Heart right ventricle (tissue), 16 donors: ENCODE measurements around the gene MINK1. TPM values are rescaled to one million over a fixed set of nuclear protein-coding genes. Genes with fewer than 3 reads are reported as not detected.

Source experiments
- ATAC-seq, 8 donors: fragments of 200-7000 bp; cut with Tn5 transposase; one replicate each; pipeline ENCODE4 v1.9.1; 2020; ENCODE audit warnings: mild to moderate bottlenecking in 8 of 8, moderate library complexity in 8 of 8, moderate number of reproducible peaks in 1 of 8
- DNase-seq, 2 donors: peaks; one replicate each; pipeline ENCODE4 v3.0.0-alpha.2; 2020
- H3K27ac ChIP-seq, 10 donors: fragments of 200-600 bp; sonication (generic) in 2 of 10; one replicate each; pipeline versions ENCODE4 v1.5.0 to v1.8.0; 2020 to 2022; ENCODE audit warnings: mild to moderate bottlenecking in 3 of 10
- H3K27me3 ChIP-seq, 7 donors: fragments of 200-600 bp; one replicate each; pipeline ENCODE4 v1.8.0; 2021 to 2022; ENCODE audit warnings: mild to moderate bottlenecking in 2 of 7
- H3K36me3 ChIP-seq, 9 donors: fragments of 200-600 bp; sonication (generic) in 1 of 9; one replicate each; pipeline versions ENCODE4 v1.5.0 to v1.8.0; 2020 to 2022; ENCODE audit warnings: mild to moderate bottlenecking in 2 of 9
- H3K4me1 ChIP-seq, 9 donors: fragments of 200-600 bp; sonication (generic) in 1 of 9; one replicate each; pipeline versions ENCODE4 v1.5.0 to v1.8.0; 2020 to 2022; ENCODE audit warnings: mild to moderate bottlenecking in 4 of 9
- H3K4me3 ChIP-seq, 10 donors: fragments of 200-600 bp; sonication (generic) in 2 of 10; one replicate each; pipeline versions ENCODE4 v1.5.0 to v1.8.0; 2020 to 2022; ENCODE audit warnings: mild to moderate bottlenecking in 7 of 10, moderate library complexity in 2 of 10
- H3K9me3 ChIP-seq, 11 donors: fragments of 200-600 bp in 10 of 11; sonication (generic) in 2 of 11; one replicate each; pipeline versions ENCODE4 v1.5.0 to v1.8.0; 2013 to 2022; ENCODE audit warnings: mild to moderate bottlenecking in 2 of 11, control low read depth in 1 of 11, moderate library complexity in 1 of 11
- WGBS, 2 donors: extraction: QIAGEN DNeasy Blood & Tissue Kit; methylation state at CpG; one replicate each; pipeline ENCODE4 v1.1.7; 2013; ENCODE audit warnings: inconsistent platforms in 1 of 2; 5-methylcytosine and 5-hydroxymethylcytosine counted together
- intact Hi-C, 10 donors: fragments of 100-400 bp; cut with DNase I; formaldehyde crosslinking; loops; one replicate each; pipeline versions ENCODE4 v1.11.1 to v1.14.2; 2022
- polyA plus RNA-seq, 2 donors: library from polyadenylated mRNA; stranded (reverse); fragments of 200-250 nt; gene quantifications; one replicate each; pipeline ENCODE4 v1.2.3, GENCODE V29; 2013
- total RNA-seq, 10 donors: library from RNA; stranded (reverse); fragmentation: NEBNext Ultra II Directional in 3 of 10; extraction: Animal tissue kit (Norgen Biotek cat#: 25700) in 3 of 10; gene quantifications; one replicate each; pipeline versions ENCODE4 v1.2.1 to v1.2.4, GENCODE V29; 2021 to 2023
- TF ChIP-seq, protein P1 (sequence below), 9 donors: fragments of 200-600 bp; sonication (generic) in 2 of 9; IDR thresholded peaks; one replicate each; pipeline versions ENCODE4 v1.5.0 to v1.8.0; 2021 to 2022; ENCODE audit warnings: antibody characterized with exemption in 9 of 9, mild to moderate bottlenecking in 5 of 9, moderate library complexity in 1 of 9
- donor health status: Arrhythmogenic right ventricular cardiomyopathy.
- donor health status: ischemic (EF 13 %, LVEDD 7.1; RV severe dilation, severe dysfunction).
- donor health status: healthy with polysubstance abuse.
- donor health status: DM: no; HTN: yes; CAD: no.
- donor health status: DM: no; HTN: no; CAD: no.
- donor health status: ischemic (EF 25% LVEDD 6.9; RV normal size, moderate dysfunction).
- donor health status: ischemic (EF 25% LVEDD 5.7; RV mildly dilated, moderate dysfunction).
- donor health status: healthy.
- donor health status: DM: yes; HTN: yes; CAD: no.
- donor health status: Ischemic cardiomyopathy.
- donor health status: ischemic (EF 35%, LVEDD 5.7; RV mildly dilated, moderate dysfunction).
- donor health status: nonischemic (EF 11% LVEDD 7.7; RV severe dilation, severe dysfunction).
- donor health status: DM: yes; HTN: yes; CAD: no.
- donor health status: PGD.
- donor health status: ischemic (EF 29% LVEDD 5.4; RV normal size, mild dysfunction).
- donor health status: nonischemic (EF 23%, LVEDD 6.1; RV moderate dilation, normal function).

The MINK1 gene
- total and polyA plus RNA-seq, 12 donors = 17.3 to 54.1 (median 33.5) TPM

DNA sequence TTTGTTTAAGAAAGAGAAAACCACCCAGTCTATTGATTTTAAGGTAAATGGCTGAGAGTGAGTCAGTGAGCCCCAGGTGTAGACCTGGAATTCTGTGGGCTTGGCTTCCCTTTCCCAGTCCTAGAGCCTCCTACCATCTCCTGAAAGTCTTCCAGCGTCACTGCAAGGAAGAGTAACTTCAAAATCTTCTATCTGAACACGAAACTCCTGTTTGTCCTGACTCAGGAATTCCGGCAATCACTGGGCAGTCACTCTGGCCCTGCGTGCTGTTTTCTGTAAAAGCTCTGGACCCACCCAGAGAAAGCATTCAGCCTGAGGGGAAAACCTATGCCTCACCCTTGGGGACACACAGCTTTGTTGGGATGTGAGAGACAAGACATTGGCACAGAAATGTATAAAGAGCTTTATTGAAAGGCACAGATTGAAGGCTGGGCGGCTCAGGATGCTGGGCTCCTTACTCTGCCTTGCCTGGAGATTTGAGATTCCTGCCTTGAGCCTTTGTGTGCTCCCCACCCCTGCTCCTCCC lies 15.9 kb downstream of the MINK1 start:
- H3K4me3 ChIP-seq = no peak overlapping the region
- H3K9me3 ChIP-seq = no peaks in the 10 kb centered on the region
- H3K4me1 ChIP-seq = peaks cover 0 to 58% (median 29%) of the 10 kb centered on the region in 9 donors
- H3K27me3 ChIP-seq = no peaks in the 10 kb centered on the region
- 76 to 86% methylated on average over 5 of the region's 5 CpGs for WGBS, 2 donors
- TF ChIP-seq, protein P1, sequence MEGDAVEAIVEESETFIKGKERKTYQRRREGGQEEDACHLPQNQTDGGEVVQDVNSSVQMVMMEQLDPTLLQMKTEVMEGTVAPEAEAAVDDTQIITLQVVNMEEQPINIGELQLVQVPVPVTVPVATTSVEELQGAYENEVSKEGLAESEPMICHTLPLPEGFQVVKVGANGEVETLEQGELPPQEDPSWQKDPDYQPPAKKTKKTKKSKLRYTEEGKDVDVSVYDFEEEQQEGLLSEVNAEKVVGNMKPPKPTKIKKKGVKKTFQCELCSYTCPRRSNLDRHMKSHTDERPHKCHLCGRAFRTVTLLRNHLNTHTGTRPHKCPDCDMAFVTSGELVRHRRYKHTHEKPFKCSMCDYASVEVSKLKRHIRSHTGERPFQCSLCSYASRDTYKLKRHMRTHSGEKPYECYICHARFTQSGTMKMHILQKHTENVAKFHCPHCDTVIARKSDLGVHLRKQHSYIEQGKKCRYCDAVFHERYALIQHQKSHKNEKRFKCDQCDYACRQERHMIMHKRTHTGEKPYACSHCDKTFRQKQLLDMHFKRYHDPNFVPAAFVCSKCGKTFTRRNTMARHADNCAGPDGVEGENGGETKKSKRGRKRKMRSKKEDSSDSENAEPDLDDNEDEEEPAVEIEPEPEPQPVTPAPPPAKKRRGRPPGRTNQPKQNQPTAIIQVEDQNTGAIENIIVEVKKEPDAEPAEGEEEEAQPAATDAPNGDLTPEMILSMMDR (IDR thresholded peaks at IDR 0.05) = no peak
- no peak for DNase-seq
- peak in 4 of 8 donors; percentile 24 to 42 (median 34) for ATAC-seq
- H3K27ac ChIP-seq = peak overlapping the region in 6 of 10 donors; percentile 9 to 65 (median 32)
- intact Hi-C loops = loop anchor here in 2 of 10 donors (5.0 kb wide), 1 partner anchor 33 kb away; no protein-coding TSS in a partner anchor
- H3K36me3 ChIP-seq = peaks cover 0 to 9% (median 0%) of the 10 kb centered on the region in 9 donors

DNA sequence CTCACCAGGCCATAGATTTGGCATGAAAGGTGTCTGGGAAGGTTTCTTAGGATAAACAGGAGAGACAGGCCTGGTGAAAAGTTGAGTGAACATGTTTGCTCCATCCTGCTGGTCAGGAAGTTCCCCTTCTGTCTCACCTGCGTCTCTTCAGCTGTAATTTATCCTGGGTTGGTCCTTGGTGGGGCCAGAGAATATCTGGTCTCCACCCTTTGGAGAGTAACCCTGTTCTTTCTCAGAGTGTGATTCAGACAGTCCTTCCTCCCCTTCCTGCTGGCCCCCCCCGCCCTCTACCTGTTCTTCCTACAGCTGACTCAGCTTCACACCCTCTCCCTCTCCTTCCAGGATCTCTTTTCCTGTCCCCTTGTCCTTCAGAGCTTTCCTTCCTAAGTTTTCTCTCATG lies 17.1 kb downstream of the MINK1 start:
- H3K4me3 ChIP-seq = no peak overlapping the region
- TF ChIP-seq, protein P1 (IDR thresholded peaks at IDR 0.05) = no peak
- H3K4me1 ChIP-seq = peaks cover 0 to 58% (median 29%) of the 10 kb centered on the region in 9 donors
- no peaks in the 10 kb centered on the region for H3K27me3 ChIP-seq
- intact Hi-C loops = no loop called here
- peak overlapping the region in 3 of 10 donors; percentile 5 to 50 (median 35) for H3K27ac ChIP-seq
- no peak for DNase-seq
- peak in 1 of 8 donors; percentile 51 for ATAC-seq
- WGBS, 2 donors = 75 to 84% methylated on average over 2 of the region's 2 CpGs
- H3K9me3 ChIP-seq = no peaks in the 10 kb centered on the region
- peaks cover 0 to 15% (median 0%) of the 10 kb centered on the region in 9 donors for H3K36me3 ChIP-seq

DNA sequence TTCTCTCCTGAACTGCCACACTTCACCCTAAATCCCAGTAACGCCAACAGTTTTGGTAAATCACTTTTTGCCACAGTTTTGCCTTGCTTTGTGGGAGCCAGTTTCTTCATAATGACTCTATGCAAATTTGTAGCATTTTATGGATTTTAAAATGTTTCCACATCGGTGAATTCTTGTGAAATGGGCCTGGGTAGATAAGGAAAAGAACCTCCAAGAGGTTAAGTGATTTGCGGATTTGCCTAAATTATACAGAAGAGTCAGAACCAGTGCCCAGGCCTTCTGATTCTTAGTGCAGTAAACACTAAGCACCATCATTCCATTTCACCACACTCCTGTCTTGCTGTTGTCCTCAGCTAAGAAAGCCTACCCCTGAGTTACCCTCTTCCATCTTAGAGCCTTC lies 17.9 kb downstream of the MINK1 start:
- 83 to 94% methylated on average over 3 of the region's 3 CpGs for WGBS, 2 donors
- no peak for DNase-seq
- Histone ChIP-seq H3K36me3 (peaks cover 0 to 15% (median 0%) of the 10 kb centered on the region in 9 donors), H3K4me3 (no peak overlapping the region), H3K27me3 (no peaks in the 10 kb centered on the region), H3K4me1 (peaks cover 0 to 57% (median 26%) of the 10 kb centered on the region in 9 donors), H3K27ac (peak overlapping the region in 1 of 10 donors; percentile 5), H3K9me3 (no peaks in the 10 kb centered on the region)
- TF ChIP-seq, protein P1 (IDR thresholded peaks at IDR 0.05) = no peak
- ATAC-seq = no peak
- intact Hi-C loops = no loop called here

DNA sequence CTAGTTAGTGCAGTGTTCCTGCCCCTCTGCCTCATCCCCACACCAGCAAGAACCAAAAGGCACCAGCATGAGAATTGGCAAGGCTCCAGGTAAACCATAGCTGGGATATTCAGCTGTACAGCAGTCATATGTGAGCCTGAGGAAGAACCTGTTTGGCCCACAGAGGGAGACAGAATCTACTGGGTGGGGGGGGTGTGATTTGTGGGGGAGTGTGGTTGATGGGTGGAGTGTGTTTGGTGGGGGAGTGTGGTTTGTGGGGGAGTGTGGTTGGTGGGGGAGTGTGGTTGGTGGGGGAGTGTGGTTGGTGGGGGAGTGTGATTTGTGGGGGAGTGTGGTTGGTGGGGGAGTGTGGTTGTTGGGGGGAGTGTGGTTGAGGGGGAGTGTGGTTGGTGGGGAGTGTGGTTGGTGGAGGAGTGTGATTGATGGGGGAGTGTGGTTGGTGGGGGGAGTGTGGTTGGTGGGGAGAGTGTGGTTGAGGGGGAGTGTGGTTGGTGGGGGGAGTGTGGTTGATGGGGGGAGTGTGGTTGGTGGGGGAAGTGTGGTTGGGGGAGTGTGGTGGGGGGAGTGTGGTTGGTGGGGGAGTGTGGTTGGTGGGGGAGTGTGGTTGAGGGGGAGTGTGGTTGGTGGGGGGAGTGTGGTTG lies 19.5 kb downstream of the MINK1 start:
- DNase-seq (no peak), ATAC-seq (no peak)
- Histone ChIP-seq H3K9me3 (no peaks in the 10 kb centered on the region), H3K36me3 (peaks cover 0 to 11% (median 0%) of the 10 kb centered on the region in 9 donors), H3K27me3 (no peaks in the 10 kb centered on the region), H3K4me3 (no peak overlapping the region), H3K4me1 (peaks cover 0 to 62% (median 34%) of the 10 kb centered on the region in 9 donors), H3K27ac (no peak overlapping the region)
- intact Hi-C loops = loop anchor here in 1 of 10 donors (1.0 kb wide), 1 partner anchor 12 kb away; no protein-coding TSS in a partner anchor
- TF ChIP-seq, protein P1 (IDR thresholded peaks at IDR 0.05) = no peak
